Breast epithelium (tissue), 3 donors: Measurements from ENCODE around the gene CD2.

ENCODE experiments used
- CTCF ChIP-seq, 3 donors: fragments of 450-650 bp; IDR thresholded peaks; one replicate each; pipeline ENCODE4 v1.5.1; 2016 to 2017; ENCODE audit warnings: antibody characterized with exemption in 3 of 3, mild to moderate bottlenecking in 3 of 3, moderate library complexity in 3 of 3
- POLR2A ChIP-seq: fragments of 450-650 bp; IDR thresholded peaks from one replicate; pipeline ENCODE4 v1.6.1; 2016; ENCODE audit warnings: antibody characterized with exemption, mild to moderate bottlenecking, moderate library complexity

- no peak for TF ChIP-seq CTCF (IDR thresholded peaks at IDR 0.05)
- TF ChIP-seq POLR2A: no peak
Measured at GRCh38 chr1:116722016-116722838, 32.0 kb upstream of the CD2 start.
